ENCODE results near the gene CDKL1. TPM values are rescaled to one million over a fixed set of nuclear protein-coding genes. Genes with fewer than 3 reads are reported as not detected.
"Not testable (repeated sequence)": the region's sequence is repeated elsewhere in the genome, so short reads cannot be mapped to it uniquely, and the experiment has no call there.

The CDKL1 gene
- total RNA-seq, 1 donor from 2014 or later = 54.4 TPM

- not testable (repeated sequence) for DNase-seq
Observed at GRCh38 chr14:50356283-50356682, 40.4 kb downstream of the CDKL1 start.

- no peak for DNase-seq
Observed at GRCh38 chr14:50355692-50356091, 41.0 kb downstream of the CDKL1 start.

DNA sequence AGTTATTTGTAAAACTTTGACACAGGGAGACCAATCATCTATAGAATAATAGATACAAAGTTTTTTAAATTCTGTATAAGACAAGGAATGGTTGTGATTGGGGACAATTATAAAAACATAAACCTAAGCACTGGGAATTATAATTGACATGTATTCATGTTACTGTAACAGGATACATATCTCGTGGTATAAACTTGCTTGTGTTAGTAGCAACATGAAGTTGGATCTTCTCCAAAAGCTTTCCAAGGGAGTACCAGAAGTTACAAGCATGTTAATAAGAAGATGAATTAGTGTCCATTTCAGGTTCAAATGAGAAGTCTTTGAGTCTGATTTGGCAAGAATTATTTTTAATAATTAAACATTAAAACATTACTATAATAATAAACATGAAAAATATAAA is 42.2 kb downstream of the CDKL1 start:
- no peak for DNase-seq

- DNase-seq = peak; percentile 89
Observed at GRCh38 chr14:50353126-50353525, 43.6 kb downstream of the CDKL1 start.

- DNase-seq = peak; percentile 30
Observed at GRCh38 chr14:50352584-50352983, 44.1 kb downstream of the CDKL1 start.

GRCh38 chr14:50350975-50351374 is 45.7 kb downstream of the CDKL1 start:
- DNase-seq = no peak

DNA sequence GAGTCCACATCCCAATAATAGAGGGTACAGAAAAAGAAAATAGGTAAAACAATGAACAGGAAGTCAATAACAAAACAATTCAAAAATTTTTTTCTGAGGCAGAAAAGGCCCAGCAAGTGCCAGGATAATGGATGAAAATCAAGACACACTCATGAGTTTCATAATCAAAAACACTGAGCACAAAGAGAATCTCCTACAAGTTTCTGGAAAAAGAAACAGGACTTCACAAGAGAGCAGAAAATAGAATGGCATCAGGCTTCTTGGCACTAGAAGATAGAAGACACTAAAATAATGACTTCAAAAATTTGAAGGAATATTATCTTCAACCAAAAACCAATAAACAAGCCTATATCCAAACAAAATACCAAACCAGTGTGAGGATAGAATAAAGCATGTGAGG is 47.7 kb downstream of the CDKL1 start:
- DNase-seq = no peak

DNA sequence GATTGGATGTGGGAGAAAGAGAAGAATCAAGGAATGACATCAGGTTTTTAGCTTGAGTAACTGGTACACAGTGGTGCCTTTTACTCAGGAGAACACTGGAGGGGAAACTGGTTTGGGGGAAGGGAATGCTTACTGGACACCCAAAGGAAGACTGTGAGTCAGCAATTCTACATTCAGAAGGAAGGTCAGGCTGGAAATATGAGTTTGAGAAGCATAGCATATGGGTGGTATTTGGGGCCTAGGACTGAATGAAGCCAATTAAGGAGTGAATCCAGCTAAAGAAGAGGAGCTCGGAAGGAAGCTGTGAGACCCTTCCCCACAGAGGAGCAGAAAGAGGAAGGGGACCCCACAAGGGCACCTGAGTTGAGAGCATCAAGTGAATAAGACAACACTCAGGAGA is 49.2 kb downstream of the CDKL1 start:
- no peak for DNase-seq

DNA sequence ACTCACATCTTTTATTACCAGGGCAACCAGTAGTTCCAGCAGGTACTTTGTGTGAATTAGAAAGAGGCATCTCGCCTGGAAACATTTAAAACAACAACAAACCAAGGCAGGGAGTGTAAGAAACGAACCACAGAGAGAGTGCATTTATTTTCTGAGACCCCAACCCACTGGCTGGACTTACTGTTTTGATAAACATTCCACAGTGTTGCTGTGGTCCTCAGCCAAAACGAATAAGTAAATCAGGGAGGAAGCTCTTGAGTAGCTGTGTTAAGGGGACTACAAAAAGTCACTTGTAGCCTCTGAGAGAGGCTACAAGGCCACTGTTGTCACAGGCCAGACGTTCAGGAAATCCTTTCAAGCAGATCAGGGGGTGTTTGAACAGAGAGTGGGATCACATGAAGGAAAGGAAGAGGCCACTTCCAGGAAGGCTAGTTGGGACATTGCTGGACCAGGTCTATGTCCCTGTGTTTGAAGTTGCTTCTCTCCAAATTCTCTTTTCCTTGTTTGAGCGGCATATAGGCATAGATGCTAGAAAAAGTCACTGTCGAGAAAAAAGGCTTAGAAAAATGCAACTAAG is 50.7 kb downstream of the CDKL1 start:
- DNase-seq = no peak

- DNase-seq = no peak
Observed at GRCh38 chr14:50344876-50345563, 51.7 kb downstream of the CDKL1 start.

DNA sequence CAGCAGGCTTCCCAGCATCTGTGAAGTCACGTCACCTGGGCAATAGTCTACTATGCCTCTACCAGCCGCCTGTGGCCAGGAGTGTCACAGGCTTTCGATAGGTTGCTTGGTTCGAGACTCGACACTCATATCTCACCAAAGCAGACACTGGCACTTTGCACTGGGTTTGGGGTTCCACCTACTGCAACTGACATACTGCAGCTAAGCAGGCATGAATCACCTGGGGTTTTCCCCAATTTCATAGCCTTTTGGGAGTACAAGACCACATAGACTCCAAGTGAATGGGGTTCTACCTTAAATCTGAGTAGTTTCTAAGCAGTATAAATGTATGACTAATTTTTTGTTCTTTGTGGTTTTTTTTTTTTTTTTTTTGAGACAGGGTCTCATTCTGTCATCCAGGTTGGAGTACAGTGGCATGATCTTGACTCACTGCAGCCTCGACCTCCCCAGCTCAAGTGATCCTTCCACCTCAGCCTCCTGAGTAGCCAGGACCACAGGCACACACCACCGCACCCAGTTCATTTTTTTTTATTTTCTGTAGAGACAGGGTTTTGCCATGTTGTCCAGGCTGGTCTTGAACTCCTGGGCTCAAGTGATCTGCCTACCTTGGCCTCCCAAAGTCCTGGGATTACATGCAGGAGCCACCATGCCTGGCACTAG is 52.4 kb downstream of the CDKL1 start:
- DNase-seq = no peak

DNA sequence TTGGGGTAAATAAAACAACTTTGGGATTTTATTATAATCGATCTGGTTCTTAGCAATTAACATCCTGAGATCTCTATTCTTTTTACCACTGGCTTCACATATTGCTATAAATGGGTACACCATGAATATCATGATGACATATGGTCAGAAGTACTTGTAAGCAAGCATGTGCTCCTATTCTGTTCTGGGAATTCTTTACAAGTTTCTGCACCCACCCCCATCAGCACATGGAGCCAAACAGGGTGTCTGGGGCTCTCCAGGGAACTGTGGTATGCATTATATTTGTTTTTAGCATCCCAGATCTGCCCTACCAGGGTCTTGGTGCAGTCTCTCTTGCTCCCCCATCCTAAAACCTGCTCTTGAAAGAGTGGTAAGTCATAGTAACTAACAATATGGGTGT is 53.2 kb downstream of the CDKL1 start:
- DNase-seq = no peak

GRCh38 chr14:50342221-50343078 is 54.2 kb downstream of the CDKL1 start:
- peak; percentile 47 for DNase-seq

DNA sequence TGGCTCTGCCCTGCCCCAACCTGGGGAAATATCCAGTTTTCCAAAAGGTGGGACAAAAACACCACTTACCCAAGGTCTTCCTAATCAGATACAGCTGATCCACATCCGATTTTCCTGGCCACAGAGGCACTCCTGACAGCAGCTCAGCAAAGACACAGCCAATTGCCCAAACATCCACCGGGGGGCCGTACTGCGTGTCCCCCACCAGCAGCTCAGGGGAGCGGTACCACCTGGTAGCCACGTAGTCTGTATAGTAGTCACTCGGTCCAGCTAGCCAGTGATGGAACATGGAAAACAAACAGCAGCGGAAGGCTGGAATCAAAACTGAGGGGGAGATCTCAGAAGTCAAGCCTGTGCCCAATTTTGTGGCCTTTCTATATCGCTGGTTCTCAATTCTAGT is 55.7 kb downstream of the CDKL1 start:
- DNase-seq = no peak

DNA sequence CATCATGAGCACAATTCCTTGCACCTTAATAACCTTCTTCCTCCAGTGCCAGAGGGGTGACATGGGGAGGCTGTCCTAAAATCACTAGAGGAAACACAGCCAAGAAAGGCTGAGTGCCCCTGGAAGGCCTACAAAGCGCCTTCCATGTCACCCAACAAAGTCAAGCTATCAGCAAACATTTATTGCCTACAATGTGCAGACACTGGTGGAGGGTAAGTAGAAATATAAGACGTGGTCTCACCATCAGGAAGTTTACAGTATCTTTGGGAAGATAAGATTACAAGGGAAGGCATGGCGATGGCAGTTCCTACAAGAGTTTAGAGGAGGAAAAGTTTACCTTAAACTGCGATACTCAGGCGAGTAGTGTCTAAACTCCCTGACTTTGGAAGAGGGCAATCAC is 56.6 kb downstream of the CDKL1 start:
- DNase-seq = no peak

GRCh38 chr14:50339178-50339804 is 57.4 kb downstream of the CDKL1 start:
- DNase-seq = no peak

DNA sequence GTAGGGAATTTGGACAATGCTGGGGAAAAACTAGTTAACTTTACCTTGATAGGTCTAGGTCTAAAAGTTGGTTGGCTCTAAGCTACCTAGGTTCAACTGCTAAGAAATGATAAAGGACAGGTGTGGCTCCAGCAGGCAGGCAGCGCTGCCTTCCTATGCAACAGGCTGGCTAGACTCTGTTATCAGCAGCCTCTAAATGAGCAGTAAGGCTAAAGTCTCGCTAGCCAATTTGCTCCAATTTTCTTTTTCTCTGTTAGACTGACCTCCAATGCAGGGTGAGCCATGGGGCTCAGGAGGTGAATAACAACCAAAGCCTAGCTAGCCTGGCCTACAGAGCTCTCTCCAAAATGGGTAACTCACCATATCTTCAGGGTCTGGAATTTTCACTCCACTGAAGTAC is 58.1 kb downstream of the CDKL1 start:
- DNase-seq = no peak

- DNase-seq = peak; percentile 91
Observed at GRCh38 chr14:50335989-50336824, 60.5 kb downstream of the CDKL1 start.

- DNase-seq = peak; percentile 85
Observed at GRCh38 chr14:50335389-50335788, 61.3 kb downstream of the CDKL1 start.

DNA sequence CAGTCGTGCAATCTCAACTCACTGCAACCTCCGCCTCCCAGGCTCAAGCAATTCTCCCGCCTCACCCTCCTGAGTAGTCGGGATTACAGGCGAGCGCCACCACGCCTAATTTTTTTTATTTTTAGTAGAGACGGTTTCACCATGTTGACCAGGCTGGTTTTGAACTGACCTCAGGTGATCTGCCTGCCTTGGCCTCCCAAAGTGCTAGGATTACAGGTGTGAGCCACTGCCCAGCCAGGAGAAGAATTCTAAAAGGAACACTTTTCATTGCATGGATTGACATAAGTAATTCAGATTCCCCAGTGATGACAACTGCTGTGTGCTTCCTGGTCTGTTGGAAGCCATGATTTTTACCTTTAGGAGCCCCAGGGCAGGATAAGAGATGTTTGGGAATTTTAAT is 62.5 kb downstream of the CDKL1 start:
- DNase-seq = no peak

GRCh38 chr14:50333014-50333509 is 63.6 kb downstream of the CDKL1 start:
- no peak for DNase-seq

All from skin of body (tissue), 2 donors.